Tongue (tissue), 2 donors: Measurements from ENCODE around the gene PMM2. TPM values are rescaled to one million over a fixed set of nuclear protein-coding genes. Genes with fewer than 3 reads are reported as not detected.
"Not testable (repeated sequence)": the region's sequence is repeated elsewhere in the genome, so short reads cannot be mapped to it uniquely, and the experiment has no call there.

Experiments
- DNase-seq: peaks from one replicate; pipeline ENCODE4 v3.0.0-alpha.2; 2015
- total RNA-seq: library from RNA; depleted of rRNA; stranded (reverse); fragments of >200 nt; gene quantifications from one replicate; pipeline ENCODE4 v1.2.3, GENCODE V29; 2014

Gene PMM2
- total RNA-seq, 1 donor from 2014 or later = 27.9 TPM

DNA sequence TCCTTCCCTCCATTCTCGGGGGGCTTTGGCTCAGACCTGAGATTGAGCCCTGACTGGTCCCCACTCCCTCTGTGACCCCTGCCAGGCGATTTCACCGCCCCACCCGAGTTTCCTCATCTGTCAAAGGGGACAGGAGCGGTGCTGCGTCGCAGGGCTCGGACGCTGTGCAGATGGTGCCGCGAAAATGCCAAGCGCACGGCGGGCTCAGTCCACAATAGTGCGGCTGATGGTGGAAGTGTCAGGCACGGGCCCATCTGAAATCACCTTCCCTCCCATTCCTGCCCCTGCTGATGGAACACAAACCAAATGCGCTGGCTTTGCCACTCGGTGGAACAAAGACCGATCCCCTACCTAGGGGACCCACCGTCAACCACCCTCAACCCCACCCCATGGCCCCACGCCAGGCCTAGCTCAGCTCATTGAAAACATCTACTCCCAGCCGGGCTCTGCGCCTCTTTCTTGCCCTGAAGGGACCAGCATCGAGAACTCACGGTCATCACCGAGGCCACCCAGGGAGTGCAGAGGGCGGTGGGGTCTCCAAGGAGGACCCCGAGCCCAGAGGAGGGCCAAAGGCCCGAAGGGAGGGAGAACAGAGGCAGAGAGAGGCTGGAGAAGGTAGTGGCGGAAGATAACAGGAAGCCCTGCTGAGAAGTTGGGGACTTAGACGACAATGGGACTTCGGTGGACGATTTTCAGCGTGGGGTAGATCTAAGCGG, 69.7 kb downstream of the PMM2 start:
- DNase-seq = peak; percentile 70

DNA sequence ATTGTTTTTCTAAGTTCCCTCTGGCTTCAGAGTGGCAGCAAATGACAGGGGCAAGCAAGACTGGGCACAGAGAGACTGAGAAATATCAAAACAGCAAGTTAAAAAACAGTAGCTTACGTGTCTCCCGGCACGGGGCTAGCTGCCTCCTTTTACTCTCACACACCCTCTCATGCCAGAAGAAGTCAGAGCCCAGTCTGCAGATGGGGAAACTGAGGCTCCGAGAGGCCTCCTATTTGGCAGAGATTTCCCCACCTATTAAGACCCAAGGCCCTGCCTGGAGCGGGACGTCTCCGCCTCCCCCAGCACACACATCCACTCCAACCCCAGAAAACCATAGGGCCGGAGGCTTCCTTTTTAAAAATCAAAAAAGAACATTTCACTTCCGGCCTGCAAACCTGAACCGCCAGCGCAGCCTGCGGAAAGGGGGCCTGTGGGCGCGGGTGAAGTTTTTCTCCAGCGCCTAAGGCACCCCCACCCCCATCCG, 70.3 kb downstream of the PMM2 start:
- DNase-seq = no peak

DNA sequence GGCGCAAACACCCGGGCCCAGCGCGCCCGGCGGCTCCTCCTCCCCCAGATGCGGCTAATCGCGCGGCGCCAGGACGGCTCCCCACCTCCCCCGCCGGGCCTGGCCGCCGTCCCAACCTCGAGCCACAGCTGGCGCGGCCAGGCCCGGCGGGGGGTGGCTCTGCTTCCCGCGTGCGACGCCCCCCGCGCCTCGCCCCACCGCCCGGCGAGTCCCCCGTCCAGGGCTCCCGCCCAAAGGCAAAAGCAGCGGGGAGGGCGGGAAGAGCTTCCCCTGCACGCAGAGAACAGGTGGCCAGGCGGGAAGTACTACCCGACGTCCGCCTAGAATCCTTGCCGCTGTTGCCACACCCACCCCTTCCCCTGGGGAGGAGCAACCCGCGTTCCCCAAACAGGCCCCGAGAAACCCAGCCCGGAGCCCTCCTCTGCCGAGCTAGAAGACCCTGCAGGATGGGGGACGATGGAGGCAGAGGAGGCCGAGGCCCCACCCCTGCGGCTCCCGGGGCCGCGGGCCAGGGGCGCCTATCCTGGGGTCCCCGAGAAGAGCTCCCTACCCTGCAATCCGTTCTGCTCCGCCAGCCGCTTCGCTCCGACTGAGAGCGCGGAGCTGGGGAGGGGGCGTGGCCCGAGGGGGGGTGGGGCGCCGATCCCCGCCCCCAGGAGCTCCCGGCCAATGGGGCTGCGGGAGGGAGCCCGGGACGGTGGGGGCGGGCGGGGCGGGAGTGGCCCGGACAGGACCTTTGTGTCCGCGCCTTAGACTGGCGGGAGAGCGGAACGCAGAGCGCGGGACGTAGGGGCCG, 71.0 kb downstream of the PMM2 start, which contains the start of gene CARHSP1:
Gene CARHSP1, minus strand, starts transcription at position 591 of the 796 bp plus-strand sequence. CDS start 9,678 bp downstream, outside the sequence.
- peak; percentile 96 for DNase-seq

DNA sequence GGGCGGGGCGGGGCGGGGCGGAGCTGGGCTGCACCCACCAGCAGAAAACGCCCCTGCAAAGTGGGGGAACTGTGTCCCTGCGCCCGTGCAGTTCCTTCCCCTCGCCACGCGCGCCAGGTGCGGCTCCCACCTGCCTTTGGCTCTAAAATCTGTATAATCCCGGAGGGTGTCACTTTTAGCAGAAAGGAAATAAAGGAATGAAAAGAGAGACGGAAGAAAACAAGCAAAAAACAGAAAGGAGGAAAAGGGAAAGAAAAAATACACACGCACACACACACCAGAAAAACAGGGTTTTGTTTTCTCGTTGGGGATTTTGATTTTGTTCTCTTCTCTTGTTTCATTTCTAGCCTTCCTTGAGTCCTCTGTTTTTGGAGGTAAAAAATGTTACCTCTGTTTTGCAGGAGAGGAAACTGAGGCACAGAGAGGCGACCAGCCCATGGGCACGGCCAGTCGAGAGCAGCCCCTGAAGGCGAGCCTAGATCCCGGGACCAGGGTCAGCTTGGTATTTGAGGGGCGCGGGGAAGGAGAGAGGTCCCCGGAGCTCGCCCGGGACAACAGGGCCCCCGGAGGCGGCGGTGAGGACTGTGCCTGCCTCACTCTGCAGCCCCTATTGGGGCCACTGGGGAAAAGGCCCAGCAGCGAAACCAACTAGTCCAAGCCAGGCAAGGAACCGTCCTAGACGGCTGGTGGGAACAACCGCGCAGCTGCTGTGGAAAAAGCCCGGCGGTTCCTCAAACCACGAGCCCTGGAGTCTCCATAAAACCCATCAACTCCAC, 71.8 kb downstream of the PMM2 start:
- DNase-seq = no peak

DNA sequence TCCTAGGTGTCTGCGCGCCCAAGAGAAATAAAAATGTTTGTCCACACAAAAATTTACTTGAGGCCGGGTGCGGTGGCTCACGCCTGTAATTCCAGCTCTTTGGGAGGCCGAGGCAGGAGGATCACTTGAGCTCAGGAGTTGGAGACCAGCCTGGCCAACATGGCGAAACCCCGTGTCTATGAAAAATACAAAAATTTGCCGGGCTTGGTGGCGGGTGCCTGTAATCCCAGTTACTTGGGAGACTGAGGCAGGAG, 72.3 kb downstream of the PMM2 start:
- not testable (repeated sequence) for DNase-seq

DNA sequence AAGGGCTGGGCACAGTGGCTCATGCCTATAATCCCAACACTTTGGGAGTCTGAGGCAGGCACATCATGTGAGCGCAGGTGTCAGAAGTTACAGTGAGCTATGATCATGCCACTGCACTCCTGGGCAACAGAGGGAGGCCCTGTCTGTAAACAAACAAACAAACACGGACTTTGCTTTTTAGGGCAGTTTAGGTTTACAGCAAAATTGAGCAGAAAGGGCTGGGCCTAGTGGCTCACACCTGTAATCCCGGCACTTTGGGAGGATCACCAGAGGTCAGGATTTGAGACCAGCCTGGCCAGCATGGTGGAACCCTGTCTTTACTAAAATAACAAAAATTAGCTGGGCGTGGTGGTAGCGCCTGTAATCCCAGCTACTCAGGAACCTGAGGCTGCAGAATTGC, 74.4 kb downstream of the PMM2 start:
- DNase-seq = no peak

DNA sequence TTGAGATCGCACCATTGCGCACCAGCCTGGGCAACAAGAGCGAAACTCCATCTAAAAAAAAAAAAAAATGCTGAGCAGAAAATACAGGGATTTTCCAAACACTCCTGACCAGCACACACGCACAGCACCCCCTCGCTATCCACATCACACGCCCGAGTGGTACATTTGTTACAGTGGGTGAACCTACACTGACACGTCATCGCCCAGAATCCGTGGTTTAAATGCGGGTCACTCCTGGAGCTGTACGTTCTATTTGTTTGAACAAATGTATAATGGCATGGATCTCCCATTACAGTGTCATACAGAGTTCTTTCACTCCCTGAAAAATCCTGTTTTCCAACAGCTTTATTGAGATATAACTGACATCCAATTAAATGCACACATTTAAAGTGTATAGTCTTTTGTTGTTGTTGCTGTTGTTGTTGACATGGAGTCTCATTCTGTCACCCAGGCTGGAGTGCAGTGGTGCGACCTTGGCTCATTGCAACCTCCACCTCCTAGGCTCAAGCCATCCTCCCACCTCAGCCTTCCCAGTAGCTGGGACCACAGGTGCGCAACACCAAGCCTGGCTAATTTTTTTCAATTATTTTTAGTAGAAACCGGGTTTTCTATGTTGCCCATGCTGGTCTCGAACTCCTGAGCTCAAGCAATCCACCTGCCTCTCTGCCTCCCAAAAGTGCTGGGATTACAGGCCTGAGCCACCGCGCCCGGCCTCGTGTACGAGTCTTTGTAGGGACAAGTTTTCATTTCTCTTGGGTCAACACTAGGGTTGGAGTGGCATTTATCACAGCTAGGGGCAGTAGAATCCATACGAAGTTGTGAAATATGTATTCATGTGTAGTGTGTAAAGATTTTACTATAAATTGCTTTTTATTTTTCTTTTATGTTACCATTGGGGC, 75.6 kb downstream of the PMM2 start:
- DNase-seq = no peak

DNA sequence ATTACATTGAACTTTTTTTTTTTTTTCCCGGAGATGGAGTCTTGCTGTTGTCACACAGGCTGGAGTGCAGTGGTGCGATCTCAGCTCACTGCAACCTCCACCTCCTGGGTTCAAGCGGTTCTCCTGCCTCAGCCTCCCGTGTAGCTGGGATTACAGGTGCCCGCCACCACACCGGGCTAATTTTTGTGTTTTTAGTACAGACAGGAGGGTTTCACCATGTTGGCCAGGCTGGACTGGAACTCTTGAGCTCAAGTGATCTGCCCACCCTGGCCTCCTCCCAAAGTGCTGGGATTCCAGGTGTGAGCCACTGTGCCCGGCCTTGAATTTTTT, 76.2 kb downstream of the PMM2 start:
- not testable (repeated sequence) for DNase-seq

DNA sequence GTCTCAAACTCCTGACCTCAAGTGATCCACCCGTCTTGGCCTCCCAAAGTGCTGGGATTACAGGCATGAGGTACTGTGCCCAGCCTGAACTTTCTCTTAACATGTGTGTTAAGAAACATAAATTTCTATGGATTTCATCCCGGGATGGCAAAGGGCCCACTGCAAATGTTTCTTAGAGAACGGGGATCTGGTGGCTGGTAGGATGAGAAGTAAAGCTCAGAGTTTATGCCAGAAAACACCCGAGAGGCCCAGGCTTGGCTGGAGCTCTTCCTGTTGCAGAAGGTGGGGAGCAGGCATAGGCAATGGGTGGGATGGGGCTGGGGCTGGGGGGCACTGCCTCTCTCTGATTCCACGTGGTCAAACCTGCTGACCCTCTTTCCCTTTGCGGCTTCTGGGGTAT, 76.7 kb downstream of the PMM2 start:
- DNase-seq = peak; percentile 83

DNA sequence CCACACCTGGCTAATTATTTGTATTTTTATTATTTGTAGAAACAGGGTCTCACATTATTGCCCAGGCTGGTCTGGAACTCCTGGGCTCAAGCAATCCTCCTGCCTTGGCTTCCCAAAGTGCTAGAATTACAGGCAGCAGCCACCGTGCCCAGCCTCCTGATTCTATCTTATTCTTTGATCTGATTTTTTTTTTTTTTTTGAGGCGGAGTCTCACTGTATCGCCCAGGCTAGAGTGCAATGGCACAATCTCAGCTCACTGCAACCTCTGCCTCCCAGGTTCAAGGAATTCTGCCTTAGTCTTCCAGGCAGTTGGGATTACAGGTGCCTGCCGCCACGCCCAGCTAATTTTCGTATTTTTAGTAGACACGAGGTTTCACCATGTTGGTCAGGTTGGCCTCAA, 77.7 kb downstream of the PMM2 start:
- DNase-seq = not testable (repeated sequence)

DNA sequence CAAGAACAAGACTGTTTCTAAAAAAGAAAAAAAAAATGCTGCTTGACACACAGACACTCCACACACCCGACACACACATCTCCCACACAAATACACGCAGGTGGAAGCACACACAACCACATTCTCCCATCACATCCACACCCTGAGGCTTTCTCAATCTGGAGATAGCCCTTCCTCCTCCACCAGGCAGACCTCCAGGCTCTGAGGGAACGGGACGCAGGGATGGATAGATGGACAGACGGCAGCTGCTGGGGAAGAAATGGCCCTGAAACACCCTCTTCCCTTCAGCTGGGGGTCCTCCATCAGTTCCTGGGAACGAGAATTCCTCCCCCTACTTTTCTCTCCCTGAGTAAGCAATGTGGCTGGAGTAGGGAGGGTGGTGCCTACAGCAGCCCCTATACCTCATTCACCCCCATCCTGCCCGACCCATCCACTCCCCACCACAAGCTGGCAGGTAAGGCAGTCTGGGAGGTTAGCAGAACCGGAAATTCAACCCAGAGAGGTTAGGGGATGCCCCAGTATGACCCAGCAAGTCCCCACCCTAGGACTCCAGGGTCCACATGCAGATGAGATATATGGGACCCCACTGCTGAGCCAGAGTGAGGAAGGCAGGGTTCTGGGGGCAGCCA, 80.4 kb downstream of the PMM2 start:
- no peak for DNase-seq

DNA sequence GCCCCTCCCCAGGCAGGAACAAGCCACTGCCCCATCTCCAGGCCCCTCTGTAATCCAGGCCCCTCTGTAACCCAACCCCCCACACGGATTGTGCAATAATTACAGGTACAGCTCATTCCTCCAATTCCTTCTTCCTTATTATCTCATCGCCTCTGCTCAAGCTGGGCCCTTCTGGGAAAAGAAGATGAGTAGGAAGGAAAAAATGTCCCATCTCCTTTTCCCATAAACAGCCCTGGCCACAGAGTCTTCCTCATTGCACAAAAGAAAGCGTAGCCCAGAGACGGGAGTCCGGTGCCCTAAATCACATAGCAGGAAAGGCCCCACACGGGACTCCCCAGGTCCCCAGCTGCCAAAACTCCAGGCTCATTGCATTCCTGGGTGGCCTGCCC, 80.9 kb downstream of the PMM2 start:
- no peak for DNase-seq

DNA sequence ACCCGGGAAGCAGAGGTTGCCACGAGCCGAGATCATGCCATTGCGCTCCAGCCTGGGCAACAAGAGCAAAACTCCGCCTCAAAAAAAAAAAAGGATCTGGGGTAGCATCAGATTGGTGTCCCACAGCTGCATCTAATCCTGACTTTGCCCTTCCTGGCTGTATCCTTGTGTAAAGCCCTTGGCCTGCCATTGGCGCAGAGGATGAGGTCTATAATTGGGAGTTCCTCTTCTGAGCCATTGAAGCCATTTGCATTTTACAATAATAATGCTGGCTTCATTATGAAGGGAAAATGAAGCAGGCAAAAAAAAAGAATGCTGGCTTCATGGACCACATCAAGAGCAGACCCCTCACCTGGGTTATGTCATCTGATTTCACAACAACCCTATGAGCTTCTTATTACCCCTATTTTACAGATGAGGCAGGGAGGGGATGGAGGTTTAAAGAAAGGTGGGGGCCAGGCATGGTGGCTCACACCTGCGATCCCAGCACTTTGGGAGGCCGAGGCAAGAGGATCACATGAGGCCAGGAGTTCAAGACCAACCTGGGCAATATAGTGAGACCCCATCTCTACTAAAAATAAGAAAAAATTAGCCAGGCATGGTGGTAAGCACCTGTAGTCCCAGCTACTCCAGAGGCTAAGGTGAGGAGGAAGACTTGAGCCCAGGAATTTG, 83.3 kb downstream of the PMM2 start:
- DNase-seq = no peak

DNA sequence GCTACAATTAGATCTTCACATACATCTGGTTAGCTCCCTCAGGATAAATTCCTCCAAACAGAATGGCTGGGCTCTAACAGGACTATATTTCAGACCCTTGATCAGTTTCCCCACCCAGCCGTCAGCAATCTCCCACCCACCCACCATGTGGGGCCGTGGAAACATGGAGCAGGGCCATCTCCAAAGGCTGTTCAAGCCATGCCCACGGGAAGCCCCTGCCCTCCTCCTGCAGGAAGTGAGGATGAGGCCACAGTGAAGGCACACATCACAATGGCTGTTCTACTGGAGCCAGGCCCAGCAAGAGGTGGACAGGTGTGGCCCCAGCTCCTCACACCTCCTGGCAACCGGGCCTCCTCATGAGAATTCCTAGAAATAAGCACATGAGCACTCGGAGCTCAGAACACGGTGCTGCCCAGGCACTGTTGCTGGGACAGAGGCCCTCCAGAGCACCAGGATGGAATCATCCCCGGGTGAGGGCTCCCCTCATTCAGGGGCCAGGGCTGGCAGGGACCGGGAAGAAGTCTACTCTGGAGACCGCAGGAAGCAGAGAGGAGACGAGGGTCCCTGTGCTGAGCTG, 84.5 kb downstream of the PMM2 start, which contains the start of gene LITAFD:
Gene LITAFD, plus strand, starts transcription at position 311 of the 577 bp plus-strand sequence. CDS start 2,005 bp downstream, outside the sequence.
- DNase-seq = no peak

DNA sequence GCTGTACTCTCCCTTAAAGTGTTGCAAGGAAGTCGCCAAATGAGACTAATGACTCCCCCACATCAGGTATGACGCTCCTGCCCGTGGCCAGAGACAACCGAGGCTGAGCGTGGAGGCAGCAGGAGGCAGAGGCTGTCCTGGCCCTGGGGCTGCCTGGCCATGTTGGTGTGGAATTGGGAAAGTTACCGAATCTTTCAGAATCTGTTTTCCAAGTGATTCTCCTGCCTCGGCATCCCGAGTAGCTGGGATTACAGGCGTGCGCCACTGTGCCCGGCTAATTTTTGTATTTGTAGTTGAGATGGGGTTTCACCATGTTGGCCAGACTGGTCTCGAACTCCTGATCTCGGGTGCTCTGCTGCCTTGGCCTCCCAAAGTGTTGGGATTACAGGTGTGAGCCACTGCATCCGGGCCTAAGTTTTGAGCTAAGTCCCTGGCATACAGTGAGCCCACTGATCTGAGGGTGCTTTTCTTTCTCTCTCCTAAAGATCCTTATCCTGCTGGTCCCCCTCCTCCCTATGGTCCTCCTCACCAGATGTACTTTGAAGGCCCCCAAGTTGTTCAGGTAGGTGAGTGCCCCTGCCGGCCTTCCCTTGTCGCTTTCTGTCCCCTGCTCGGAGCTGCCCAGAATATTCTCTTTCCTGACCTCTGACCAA, 85.2 kb downstream of the PMM2 start:
- DNase-seq = no peak

DNA sequence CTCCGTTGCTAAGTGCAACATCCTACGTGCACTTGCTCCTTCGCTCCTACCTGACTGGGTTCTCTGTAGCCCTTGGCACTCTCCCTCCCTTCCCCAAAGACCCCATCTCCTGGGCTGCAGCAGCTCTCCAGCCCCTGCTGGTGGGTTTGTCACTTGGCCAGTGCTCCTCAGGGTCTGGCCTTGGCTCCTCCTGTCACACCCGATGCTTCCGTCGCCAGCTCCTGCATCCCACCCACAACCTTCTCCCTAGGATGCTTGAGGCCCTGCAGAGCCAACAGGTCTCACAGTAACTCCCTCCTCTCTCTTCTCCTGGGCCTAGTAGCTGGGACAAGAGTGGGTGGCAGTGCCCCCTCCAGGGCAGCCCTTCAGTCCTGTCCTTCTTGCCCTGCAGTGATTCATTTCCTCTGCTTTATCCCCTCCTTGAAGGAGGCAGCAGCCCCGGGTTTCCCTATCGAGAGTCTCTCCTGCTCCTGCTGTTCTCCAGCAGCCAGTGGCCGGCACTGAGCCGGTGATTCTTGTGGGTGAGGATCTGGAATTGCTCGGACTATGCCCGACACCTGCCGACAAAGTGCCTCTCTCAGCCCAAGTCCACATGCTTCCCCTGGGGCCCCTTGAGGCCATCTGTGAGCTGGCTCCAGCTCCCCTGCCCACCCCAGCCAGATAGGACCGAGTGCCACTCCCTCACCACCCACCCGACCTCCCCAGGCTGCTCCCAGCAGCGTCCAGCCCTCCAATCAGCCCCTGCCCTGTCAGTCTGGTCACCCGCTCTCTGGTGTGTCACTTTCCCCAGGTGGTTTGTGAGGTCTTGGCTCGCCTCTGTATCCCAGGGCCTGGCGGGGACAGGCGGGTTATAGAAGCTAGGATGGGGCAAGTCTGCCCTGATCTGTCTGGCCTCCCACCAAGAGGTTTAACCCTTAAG, 88.3 kb downstream of the PMM2 start:
- peak; percentile 60 for DNase-seq

DNA sequence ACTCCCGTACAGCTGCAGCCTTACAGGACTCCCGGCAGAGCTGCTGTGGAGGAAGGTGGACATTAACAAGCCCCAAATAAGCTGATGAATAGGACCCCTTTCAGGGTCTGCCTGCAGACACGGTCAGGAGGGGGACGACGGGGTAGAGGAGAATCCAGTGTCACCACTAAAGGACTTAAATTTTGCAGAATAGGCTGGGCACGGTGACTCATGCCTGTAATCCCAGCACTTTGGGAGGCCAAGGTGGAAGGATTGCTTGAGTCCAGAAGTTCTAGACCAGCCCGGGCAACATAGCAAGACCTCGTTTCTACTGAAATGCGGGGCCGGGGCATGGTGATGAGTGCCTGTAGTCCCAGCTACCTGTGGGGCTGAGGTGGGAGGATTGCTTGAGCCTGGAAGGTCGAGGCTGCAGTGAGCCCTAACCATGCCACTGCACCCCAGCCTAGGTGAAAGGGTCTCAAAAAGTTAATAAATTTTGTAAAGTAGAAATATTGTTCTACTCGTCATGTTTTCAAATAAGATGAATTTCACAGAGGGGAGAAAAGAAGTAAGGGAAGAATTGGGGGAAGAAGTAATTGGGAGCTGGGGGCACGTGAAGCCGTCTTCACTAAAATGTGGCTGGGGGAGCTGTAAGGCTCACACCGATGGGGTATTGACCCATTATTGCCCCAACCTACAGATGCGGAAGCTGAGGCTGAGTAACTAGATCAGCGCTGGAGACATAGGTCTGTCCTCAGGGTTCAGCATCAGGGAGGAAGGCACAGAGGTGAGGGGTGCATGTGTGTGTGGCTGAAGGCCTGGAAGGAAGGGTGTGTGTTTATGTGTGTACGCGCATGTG, 89.2 kb downstream of the PMM2 start:
- DNase-seq = no peak

DNA sequence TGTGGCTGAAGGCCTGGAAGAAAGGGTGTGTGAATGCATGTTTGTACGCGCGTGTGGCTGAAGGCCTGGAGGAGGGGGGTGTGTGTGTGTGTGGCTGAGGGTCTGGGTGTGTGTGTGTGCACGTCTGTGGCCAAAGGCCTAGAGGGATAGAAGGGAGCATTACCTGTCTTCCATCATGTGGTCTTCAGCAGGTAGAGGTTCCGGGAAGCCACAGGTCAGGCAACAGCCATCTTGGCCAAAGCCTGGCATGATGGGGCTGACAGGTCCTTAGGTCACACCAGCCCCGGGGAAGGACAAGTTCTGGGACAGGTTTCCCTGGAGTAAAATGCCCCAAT, 89.8 kb downstream of the PMM2 start:
- DNase-seq = no peak
